Loucy (cell line): ENCODE data around the gene TPP2.

Experiments used
- EZH2phosphoT487 ChIP-seq: fragments of 200-600 bp; IDR thresholded peaks from 2 replicates; pipeline ENCODE4 v1.6.1; 2018; ENCODE audit warnings: antibody characterized with exemption, mild to moderate bottlenecking, moderate library complexity, borderline replicate concordance
- TF ChIP-seq, protein P1 (sequence below): fragments of 200-600 bp; sonication (generic); conservative IDR thresholded peaks from 2 replicates; pipeline ENCODE4 v1.5.1; 2014; ENCODE audit warnings: mild to moderate bottlenecking, antibody characterized with exemption, low read length

DNA sequence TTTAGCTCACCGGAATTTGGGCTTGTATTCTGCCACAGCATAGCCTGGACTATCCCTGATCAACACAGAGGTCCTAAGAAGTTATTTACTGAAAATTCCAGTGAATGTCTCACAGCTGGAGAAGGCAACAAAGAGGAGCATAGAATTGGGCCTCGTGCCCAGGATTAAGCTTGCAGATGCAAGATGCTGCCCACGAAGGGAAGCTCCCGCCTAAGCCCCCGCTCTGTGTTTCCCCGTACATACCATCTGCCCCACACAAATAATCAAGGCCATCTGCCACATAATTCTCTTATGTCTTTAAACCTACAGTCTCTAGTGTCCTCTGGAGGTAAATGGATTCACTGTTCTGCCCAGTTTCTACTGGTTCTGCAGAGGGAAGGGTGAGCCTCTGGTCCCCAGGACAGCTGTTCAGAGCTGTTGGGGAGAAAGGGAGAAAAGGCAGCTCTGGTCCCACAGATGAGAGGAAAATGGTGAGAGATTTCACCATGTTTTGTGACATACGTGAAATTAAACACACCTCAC is 7.4 kb upstream of the TPP2 start:
- TF ChIP-seq, protein P1, sequence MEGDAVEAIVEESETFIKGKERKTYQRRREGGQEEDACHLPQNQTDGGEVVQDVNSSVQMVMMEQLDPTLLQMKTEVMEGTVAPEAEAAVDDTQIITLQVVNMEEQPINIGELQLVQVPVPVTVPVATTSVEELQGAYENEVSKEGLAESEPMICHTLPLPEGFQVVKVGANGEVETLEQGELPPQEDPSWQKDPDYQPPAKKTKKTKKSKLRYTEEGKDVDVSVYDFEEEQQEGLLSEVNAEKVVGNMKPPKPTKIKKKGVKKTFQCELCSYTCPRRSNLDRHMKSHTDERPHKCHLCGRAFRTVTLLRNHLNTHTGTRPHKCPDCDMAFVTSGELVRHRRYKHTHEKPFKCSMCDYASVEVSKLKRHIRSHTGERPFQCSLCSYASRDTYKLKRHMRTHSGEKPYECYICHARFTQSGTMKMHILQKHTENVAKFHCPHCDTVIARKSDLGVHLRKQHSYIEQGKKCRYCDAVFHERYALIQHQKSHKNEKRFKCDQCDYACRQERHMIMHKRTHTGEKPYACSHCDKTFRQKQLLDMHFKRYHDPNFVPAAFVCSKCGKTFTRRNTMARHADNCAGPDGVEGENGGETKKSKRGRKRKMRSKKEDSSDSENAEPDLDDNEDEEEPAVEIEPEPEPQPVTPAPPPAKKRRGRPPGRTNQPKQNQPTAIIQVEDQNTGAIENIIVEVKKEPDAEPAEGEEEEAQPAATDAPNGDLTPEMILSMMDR = no peak
- no peak for TF ChIP-seq EZH2phosphoT487
